ENCODE data around the gene HECW1.

DNA sequence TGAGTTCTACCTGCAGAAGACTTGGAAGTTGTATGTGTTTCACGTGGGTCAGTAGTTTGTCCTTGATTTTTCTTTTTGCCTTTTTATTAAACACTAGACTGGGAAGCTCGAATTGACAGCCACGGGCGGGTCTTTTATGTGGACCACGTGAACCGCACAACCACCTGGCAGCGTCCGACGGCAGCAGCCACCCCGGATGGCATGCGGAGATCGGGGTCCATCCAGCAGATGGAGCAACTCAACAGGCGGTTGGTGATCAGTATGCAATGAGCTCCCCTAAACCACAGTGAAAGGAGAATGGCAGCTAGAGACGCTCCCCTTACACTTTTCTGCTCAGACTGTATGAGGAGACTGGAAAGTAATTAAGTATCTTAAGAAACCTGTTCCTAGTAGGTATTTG is 343.8 kb downstream of the HECW1 start:
- no peak for TF ChIP-seq POLR2AphosphoS5 (IDR thresholded peaks at IDR 0.05)
- TF ChIP-seq CTCF (IDR thresholded peaks at IDR 0.05) = no peak
- no peak for TF ChIP-seq EP300 (IDR thresholded peaks at IDR 0.05)
- TF ChIP-seq POLR2A (IDR thresholded peaks at IDR 0.05) = no peak

Measured in upper lobe of left lung (tissue), 4 donors.